Suprapubic skin (tissue), 4 donors: Measurements from ENCODE around the gene TTLL6. TPM values are rescaled to one million over a fixed set of nuclear protein-coding genes. Genes with fewer than 3 reads are reported as not detected.
A peak's percentile ranks its signal among the peaks of the same experiment; 100 is the strongest.
"Not testable (repeated sequence)": the region's sequence is repeated elsewhere in the genome, so short reads cannot be mapped to it uniquely, and the experiment has no call there.

ENCODE experiments used
- DNase-seq, 2 donors: peaks; one replicate each; pipeline ENCODE4 v3.0.0-alpha.2; 2019; ENCODE audit warnings: low spot score in 2 of 2
- H3K27ac ChIP-seq: fragments of 200-600 bp; sonication (generic); one replicate; pipeline ENCODE4 v1.5.1; 2019
- H3K27me3 ChIP-seq: fragments of 200-600 bp; sonication (generic); one replicate; pipeline ENCODE4 v1.5.1; 2019
- H3K36me3 ChIP-seq: fragments of 200-600 bp; sonication (generic); one replicate; pipeline ENCODE4 v1.5.1; 2019
- H3K4me1 ChIP-seq: fragments of 200-600 bp; sonication (generic); one replicate; pipeline ENCODE4 v1.5.1; 2019
- H3K4me3 ChIP-seq: fragments of 200-600 bp; sonication (generic); one replicate; pipeline ENCODE4 v1.5.1; 2019; ENCODE audit warnings: mild to moderate bottlenecking
- H3K9me3 ChIP-seq: fragments of 200-600 bp; sonication (generic); one replicate; pipeline ENCODE4 v1.5.1; 2019
- EP300 ChIP-seq: sonication (generic); formaldehyde crosslinking; IDR thresholded peaks from one replicate; pipeline ENCODE4 v1.6.1; 2017; ENCODE audit warnings: antibody characterized with exemption
- POLR2A ChIP-seq, 2 donors: fragments of 450-650 bp; IDR thresholded peaks; one replicate each; pipeline ENCODE4 v1.6.1; 2017; ENCODE audit warnings: antibody characterized with exemption in 2 of 2, mild to moderate bottlenecking in 2 of 2, moderate library complexity in 2 of 2
- POLR2AphosphoS5 ChIP-seq, 3 donors: sonication (generic); formaldehyde crosslinking; IDR thresholded peaks; one replicate each; pipeline ENCODE4 v1.6.1; 2017; ENCODE audit warnings: antibody characterized with exemption in 3 of 3
- WGBS: methylation state at CpG from one replicate; pipeline ENCODE4 v1.1.5; 2018; 5-methylcytosine and 5-hydroxymethylcytosine counted together
- total RNA-seq, 4 donors: library from RNA; depleted of rRNA; stranded (reverse); fragments of >200 nt; gene quantifications; one replicate each; pipeline ENCODE4 v1.1.0, GENCODE V29; 2016
- TF ChIP-seq, protein P1 (sequence below), 2 donors: fragments of 200-600 bp in 1 of 2; fragments of 450-650 bp in 1 of 2; sonication (generic) in 1 of 2; IDR thresholded peaks; one replicate each; pipeline ENCODE4 v1.5.1; 2016 to 2019; ENCODE audit warnings: antibody characterized with exemption in 2 of 2, mild to moderate bottlenecking in 1 of 2, moderate library complexity in 1 of 2

The TTLL6 gene
- total RNA-seq, 4 donors from 2014 or later, result not detected

DNA sequence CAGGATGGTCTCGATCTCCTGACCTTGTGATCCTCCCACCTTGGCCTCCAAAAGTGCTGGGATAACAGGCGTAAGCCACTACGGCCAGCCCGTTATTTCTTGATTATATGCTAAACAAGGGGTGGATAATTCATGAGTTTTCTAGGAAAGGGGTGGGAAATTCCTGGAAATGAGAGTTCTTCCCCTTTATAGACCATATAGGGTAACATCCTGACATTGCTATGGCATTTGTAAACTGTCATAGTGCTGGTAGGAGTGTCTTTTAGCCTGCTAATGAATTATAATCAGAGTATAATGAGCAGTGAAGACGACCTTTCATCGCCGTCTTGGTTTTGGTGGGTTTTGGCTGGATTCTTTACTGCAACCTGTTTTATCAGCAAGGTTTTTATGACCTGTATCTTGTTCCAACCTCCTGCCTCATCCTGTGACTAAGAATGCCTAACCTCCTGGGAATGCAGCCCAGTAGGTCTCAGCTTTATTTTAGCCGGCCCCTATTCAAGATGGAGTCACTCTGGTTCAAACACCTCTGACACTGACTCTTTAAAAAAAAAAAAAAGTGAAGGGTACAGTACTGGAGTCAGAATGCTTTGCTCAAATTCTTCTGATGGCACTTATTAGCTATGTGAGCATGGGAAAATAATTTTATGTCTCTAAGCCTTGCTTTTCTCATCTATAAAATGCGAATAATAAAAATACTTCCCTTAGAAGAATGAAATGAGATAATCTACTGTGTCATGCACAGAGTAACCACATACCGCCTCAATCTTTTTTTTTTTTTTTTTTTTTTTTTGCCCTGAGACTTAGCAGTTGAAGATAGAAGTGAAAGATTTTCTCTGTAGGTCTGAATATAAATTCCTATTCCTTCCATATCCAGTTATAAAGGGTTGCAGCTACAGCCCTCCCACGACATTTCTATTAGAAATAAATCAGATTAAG lies 8.7 kb upstream of the TTLL6 start:
- WGBS, result 74% methylated on average over 11 of the region's 11 CpGs
- H3K27ac ChIP-seq, result no peak overlapping the region
- no peak overlapping the region for H3K4me3 ChIP-seq
- TF ChIP-seq POLR2AphosphoS5 (IDR thresholded peaks at IDR 0.05) (no peak), POLR2A (IDR thresholded peaks at IDR 0.05) (no peak), EP300 (no peak)
- TF ChIP-seq, protein P1, sequence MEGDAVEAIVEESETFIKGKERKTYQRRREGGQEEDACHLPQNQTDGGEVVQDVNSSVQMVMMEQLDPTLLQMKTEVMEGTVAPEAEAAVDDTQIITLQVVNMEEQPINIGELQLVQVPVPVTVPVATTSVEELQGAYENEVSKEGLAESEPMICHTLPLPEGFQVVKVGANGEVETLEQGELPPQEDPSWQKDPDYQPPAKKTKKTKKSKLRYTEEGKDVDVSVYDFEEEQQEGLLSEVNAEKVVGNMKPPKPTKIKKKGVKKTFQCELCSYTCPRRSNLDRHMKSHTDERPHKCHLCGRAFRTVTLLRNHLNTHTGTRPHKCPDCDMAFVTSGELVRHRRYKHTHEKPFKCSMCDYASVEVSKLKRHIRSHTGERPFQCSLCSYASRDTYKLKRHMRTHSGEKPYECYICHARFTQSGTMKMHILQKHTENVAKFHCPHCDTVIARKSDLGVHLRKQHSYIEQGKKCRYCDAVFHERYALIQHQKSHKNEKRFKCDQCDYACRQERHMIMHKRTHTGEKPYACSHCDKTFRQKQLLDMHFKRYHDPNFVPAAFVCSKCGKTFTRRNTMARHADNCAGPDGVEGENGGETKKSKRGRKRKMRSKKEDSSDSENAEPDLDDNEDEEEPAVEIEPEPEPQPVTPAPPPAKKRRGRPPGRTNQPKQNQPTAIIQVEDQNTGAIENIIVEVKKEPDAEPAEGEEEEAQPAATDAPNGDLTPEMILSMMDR (IDR thresholded peaks at IDR 0.05), result no peak
- peaks cover 3% of the 10 kb centered on the region for H3K4me1 ChIP-seq
- no peaks in the 10 kb centered on the region for H3K36me3 ChIP-seq
- H3K27me3 ChIP-seq, result no peaks in the 10 kb centered on the region
- H3K9me3 ChIP-seq, result no peaks in the 10 kb centered on the region
- DNase-seq, result no peak

DNA sequence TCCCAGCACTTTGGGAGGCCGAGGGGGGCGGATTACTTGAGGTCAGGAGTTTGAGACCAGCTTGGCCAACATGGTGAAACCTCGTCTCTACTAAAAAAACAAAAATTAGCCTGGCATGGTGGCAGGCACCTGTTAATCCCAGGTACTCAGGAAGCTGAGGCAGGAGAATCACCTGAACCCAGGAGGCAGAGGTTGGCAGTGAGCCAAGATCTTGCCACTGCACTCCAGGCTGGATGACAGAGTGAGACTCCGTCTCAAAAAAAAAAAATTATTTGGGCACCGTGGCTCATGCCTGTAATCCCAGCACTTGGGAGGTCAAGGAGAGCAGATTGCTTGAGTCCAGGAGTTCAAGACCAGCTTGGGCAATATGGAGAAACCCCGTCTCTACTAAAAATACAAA lies 3.9 kb upstream of the TTLL6 start:
- WGBS, result 74% methylated on average over 6 of the region's 6 CpGs
- not testable (repeated sequence) for H3K27me3 ChIP-seq, DNase-seq, H3K4me3 ChIP-seq, H3K36me3 ChIP-seq, H3K27ac ChIP-seq, H3K9me3 ChIP-seq
- H3K4me1 ChIP-seq, result peaks cover 16% of the 10 kb centered on the region

DNA sequence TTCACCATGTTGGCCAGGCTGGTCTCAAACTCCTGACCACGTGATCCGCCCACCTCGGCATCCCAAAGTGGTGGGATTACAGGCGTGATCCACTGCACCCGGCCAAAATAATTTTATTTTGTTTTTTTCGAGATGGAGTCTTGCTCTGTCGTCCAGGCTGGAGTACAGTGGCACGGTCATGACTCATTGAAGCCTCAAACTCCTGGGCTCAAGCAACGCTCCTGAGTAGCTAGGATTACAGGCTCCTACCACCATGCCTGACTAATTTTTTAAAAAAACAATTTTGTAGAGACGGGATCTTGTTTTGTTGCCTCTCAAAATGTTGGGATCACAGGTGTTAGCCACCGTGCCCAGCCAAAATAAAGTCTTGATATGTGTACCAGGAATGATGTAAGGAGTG lies 2.4 kb upstream of the TTLL6 start:
- Histone ChIP-seq H3K27ac (no peak overlapping the region), H3K36me3 (no peaks in the 10 kb centered on the region), H3K4me1 (peaks cover 16% of the 10 kb centered on the region), H3K9me3 (no peaks in the 10 kb centered on the region), H3K4me3 (no peak overlapping the region), H3K27me3 (no peaks in the 10 kb centered on the region)
- DNase-seq, result no peak
- no peak for TF ChIP-seq POLR2AphosphoS5 (IDR thresholded peaks at IDR 0.05)
- TF ChIP-seq EP300, result no peak
- TF ChIP-seq, protein P1 (IDR thresholded peaks at IDR 0.05), result no peak
- TF ChIP-seq POLR2A (IDR thresholded peaks at IDR 0.05), result no peak
- WGBS, result 90% methylated on average over 11 of the region's 11 CpGs

DNA sequence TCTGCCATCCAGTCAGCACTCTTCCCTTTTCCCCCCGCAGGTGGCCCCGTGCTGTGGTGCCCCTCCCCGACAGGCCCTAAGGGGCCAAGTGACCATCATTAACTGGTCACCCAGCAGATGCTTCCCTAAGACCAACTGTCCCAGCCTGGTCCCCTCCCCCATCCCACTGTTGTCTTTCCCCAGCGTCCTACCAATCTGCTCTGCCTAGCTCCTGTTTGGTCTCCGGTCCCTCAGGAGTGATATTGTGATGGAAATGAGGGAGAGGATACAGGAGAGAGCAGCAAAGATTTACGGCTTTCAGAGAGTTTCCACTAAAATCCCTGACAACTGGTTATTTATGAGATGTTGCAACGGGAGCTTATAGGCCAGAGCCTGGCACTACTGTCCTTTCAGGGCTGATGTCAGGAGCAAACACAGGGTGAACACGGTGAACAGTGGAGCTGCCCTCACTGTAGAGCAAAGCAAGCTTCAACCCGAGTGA lies 1.4 kb upstream of the TTLL6 start:
- H3K4me3 ChIP-seq, result no peak overlapping the region
- 49% methylated on average over 9 of the region's 9 CpGs for WGBS
- H3K27me3 ChIP-seq, result peaks cover 5% of the 10 kb centered on the region
- no peak for DNase-seq
- TF ChIP-seq POLR2AphosphoS5 (IDR thresholded peaks at IDR 0.05) (no peak), POLR2A (IDR thresholded peaks at IDR 0.05) (no peak), EP300 (no peak)
- TF ChIP-seq, protein P1 (IDR thresholded peaks at IDR 0.05), result no peak
- H3K36me3 ChIP-seq, result no peaks in the 10 kb centered on the region
- H3K9me3 ChIP-seq, result no peaks in the 10 kb centered on the region
- H3K27ac ChIP-seq, result no peak overlapping the region
- H3K4me1 ChIP-seq, result peaks cover 16% of the 10 kb centered on the region

DNA sequence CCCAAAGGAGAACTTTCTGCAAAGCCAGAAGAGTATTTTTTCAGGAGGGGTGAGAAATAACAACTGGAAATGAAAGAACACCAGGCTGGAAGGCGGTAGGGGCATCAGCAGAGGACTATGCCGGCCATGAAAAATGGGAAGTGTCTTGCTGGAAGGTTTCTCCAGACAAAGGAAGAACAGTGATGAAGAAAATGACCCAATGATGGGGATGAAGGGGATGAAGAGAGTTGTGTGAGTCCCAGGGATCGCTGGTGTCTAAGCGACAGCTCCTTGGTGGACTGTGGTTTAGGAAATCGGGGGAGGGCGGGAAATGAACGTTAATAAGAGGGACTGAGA lies 623 bp downstream of the TTLL6 start:
- H3K4me3 ChIP-seq, result peak overlapping the region; percentile 48
- no peaks in the 10 kb centered on the region for H3K36me3 ChIP-seq
- TF ChIP-seq, protein P1 (IDR thresholded peaks at IDR 0.05), result no peak
- TF ChIP-seq POLR2A (IDR thresholded peaks at IDR 0.05) (no peak), POLR2AphosphoS5 (IDR thresholded peaks at IDR 0.05) (no peak), EP300 (no peak)
- 8% methylated on average over 7 of the region's 7 CpGs for WGBS
- peaks cover 16% of the 10 kb centered on the region for H3K4me1 ChIP-seq
- H3K9me3 ChIP-seq, result no peaks in the 10 kb centered on the region
- H3K27me3 ChIP-seq, result peaks cover 9% of the 10 kb centered on the region
- no peak overlapping the region for H3K27ac ChIP-seq
- DNase-seq, result no peak
